GM12873 (cell line): ENCODE data around the gene ATP2B2.

Experiments used
- TF ChIP-seq, protein P1 (sequence below): IDR thresholded peaks from 2 replicates; pipeline ENCODE4 v1.5.1; 2012; ENCODE audit warnings: low read depth, mild to moderate bottlenecking, moderate library complexity, low read length, control low read depth; ENCODE audit not compliant: insufficient read depth; ENCODE audit errors: missing control alignments

Gene ATP2B2

DNA sequence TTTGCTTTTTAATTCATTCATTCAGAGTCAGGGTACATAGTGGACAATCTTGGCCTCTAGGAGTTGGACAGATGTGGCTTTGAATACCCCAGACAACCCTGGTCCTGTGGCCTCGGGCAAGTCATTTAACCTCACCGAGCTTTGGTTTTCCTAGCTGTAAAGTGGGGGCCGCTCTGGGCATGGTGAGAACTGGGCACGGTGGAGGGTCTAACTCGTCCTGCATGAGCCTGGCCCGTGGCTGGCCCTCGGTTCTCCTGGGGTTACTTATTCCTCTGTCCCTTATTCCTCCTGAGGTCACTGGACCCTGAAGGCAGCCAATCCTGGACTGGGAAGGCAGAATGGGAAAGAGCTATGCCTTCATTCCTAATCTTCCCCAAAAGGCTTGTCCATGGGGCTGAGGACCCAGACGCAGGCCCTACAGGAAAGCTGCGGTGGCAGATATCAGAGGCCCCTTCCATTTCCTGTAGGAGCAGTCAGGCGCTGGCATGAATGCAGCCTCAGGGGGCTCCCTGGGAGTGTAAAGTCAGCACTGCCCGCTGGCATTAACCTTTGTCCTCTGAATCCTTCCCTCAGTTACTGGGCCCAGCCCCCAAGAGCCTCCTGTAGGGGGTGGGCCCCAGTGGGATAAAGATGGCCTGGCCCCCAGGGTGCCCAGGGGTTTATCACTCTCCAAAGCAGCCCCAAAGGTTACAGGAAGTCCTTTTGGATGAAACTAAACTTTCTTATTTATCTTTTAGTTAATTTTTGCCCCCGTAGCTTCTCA, 166.6 kb downstream of the ATP2B2 start:
- TF ChIP-seq, protein P1, sequence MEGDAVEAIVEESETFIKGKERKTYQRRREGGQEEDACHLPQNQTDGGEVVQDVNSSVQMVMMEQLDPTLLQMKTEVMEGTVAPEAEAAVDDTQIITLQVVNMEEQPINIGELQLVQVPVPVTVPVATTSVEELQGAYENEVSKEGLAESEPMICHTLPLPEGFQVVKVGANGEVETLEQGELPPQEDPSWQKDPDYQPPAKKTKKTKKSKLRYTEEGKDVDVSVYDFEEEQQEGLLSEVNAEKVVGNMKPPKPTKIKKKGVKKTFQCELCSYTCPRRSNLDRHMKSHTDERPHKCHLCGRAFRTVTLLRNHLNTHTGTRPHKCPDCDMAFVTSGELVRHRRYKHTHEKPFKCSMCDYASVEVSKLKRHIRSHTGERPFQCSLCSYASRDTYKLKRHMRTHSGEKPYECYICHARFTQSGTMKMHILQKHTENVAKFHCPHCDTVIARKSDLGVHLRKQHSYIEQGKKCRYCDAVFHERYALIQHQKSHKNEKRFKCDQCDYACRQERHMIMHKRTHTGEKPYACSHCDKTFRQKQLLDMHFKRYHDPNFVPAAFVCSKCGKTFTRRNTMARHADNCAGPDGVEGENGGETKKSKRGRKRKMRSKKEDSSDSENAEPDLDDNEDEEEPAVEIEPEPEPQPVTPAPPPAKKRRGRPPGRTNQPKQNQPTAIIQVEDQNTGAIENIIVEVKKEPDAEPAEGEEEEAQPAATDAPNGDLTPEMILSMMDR: no peak

DNA sequence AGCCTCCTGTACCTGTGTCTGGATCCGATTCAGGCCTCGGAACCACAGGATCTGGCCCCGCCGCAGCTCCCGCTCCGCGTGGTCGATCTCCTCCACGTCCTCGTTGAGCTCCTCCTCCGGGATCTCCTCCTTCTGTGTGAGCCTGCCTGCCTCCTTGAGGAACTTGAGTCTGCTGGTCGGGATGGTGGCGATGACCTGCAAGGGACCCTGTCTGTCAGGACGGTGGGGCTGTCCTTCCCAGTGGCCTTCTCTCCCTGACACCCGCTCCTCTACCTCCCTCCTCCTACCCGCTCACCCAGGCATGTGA, 167.3 kb downstream of the ATP2B2 start:
- TF ChIP-seq, protein P1: no peak

DNA sequence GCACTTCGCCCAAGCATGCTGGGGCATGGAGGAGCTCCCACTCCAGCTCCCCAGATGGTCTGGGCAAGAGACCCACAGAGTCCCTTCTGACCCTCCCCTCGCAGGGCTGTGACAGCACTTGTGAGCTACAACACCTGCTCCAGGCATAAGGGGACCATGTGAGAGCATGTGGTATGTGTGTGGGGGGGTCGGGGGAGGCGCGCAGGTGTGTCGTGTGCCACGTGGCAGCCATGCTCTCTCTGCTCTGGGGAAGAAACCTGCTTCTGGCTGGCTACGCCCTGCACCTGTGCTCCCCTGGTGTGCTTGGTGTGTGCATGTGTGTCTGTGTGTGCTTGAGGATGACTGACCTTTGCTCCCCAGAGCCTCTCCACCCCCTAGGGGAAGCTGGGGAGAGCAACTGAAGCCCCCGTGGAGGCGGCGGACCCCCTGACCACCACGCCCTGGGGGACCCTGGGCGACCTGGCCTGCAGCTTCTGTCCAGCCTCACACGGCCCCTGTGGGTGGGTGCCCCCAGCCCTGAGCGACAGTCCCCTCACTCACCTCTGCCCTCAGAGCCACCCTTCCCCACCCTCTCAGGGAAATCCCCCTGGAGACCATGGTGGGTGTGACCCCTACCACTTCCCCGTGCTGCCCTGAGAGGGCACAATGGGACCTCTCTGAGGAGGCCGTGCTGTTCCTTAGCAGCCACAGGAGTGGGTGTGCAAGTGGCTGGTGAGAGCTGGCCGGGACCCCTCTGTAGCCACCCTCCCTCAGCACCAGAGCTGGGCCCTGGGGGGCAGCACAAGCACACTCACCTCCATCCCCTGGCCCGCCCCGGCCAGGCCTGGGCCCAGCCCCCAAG, 167.8 kb downstream of the ATP2B2 start:
- TF ChIP-seq, protein P1: no peak

DNA sequence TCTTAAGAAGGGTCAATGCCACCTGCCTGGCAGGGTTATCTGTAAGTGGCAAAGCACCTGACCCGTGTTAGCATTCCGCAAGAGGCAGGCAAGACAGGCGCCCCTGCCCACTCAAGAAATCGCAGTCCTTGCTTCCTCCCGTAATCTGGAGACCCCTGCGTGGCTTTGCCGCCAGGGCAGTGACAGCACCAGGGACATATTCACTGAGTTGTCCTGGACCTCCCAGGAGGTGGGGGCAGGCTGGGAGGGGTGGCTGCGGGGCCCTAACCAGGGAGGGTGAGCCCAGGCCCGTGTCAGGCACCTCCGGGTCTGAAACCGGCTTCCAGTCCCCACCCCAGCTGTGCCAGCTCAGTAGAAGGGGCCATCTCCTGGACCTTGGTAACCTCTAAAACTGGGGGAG, 168.6 kb downstream of the ATP2B2 start:
- TF ChIP-seq, protein P1: no peak

DNA sequence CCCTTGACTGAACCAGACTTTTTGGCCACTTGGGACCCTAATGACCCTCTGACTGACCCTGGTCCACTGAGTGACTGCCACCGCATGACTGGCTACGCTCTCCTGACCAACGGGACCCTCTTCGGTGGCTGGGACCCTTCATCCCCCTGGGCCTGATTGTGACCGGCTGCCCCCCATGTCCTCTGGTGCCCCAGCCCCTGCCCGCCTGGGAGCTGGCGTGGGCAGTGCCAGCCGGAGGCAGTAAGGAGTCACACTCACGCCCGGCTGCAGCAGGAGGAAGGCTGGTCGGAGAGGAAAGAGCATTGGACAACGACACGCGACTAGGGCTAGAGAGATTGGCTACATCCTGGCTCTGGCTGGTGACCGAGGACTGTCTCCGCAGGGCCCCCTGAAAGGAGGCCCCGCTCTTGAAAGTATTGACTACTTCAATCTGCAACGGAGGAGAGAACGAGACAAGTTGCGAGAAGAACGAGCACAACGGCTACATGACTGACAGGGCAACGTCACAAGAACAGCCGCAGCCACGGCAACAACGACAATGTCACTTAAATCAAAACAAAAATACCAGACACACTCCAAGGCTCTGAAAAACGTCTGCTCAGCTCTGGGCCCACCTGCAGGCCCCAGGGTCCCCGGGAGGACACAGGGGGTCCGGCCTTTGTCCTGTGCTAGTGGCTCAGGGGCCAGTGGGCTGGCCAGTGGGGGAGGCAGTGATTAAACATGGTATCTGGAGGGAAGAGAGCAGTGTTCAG, 169.3 kb downstream of the ATP2B2 start:
- TF ChIP-seq, protein P1: no peak

DNA sequence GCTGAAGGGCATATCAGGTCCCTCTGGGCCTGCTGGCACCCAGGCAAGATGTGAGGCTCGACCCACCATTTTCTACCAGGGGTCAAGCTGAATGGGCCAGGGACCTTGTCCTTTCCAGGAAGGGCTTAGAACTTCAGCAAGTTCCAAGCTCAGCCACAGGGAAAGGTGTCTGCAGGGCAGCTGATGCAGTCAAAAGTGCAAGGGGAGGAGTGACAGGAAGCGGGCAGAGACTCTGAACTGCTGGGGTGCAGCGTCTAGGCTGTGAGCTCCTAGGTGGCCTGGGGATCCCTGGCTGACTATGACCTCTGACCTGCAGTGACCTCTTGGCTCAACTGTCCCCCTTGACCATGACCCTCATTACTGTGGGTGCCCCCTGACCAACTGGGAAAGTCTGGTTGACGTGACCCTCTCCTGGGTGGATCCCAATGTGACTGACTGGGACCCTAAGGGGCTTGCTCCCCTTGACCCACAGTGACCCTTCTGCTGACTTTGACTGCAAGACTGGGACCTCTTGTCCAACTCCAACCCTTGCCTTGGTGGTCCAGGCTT, 170.1 kb downstream of the ATP2B2 start:
- TF ChIP-seq, protein P1: no peak
